AG09309 (cell line): ENCODE data around the gene SLC27A4.

ENCODE experiments used
- DNase-seq: peaks from one replicate; pipeline ENCODE4 v3.0.0-alpha.2; 2010; ENCODE audit warnings: low read depth
- H3K4me3 ChIP-seq: 2 replicates; pipeline ENCODE4 v1.5.1; 2011; ENCODE audit warnings: mild to moderate bottlenecking, low read depth, low read length, moderate library complexity; ENCODE audit not compliant: control insufficient read depth
- TF ChIP-seq, protein P1 (sequence below): IDR thresholded peaks from 2 replicates; pipeline ENCODE4 v1.5.1; 2011; ENCODE audit warnings: mild to moderate bottlenecking, low read depth, low read length, inconsistent platforms; ENCODE audit not compliant: insufficient read depth, control insufficient read depth; ENCODE audit errors: missing control alignments

SLC27A4 gene

DNA sequence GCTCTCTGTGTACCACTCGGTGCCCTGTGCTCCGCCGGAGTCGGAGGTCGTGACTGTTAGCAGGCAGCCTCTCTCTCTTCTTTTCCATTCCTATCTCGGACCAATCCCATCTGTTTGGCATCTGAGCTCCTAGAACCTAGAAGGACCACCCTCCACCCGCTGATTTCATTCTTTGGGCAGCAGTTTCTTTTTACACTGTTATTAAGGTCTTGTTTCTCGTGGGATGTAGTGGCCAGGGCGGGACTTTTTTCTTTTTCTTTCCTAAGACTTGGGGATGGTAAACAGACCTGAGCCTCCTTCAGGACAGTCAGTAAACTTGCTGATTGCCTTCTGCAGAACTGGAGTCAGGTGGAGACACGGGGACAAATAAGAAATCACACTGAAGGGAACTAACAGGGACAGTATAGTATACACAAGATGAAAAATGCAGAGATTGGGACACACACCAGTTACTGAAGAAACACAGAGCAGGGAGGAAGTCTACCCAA, 31.3 kb downstream of the SLC27A4 start:
- DNase-seq = no peak
- TF ChIP-seq, protein P1, sequence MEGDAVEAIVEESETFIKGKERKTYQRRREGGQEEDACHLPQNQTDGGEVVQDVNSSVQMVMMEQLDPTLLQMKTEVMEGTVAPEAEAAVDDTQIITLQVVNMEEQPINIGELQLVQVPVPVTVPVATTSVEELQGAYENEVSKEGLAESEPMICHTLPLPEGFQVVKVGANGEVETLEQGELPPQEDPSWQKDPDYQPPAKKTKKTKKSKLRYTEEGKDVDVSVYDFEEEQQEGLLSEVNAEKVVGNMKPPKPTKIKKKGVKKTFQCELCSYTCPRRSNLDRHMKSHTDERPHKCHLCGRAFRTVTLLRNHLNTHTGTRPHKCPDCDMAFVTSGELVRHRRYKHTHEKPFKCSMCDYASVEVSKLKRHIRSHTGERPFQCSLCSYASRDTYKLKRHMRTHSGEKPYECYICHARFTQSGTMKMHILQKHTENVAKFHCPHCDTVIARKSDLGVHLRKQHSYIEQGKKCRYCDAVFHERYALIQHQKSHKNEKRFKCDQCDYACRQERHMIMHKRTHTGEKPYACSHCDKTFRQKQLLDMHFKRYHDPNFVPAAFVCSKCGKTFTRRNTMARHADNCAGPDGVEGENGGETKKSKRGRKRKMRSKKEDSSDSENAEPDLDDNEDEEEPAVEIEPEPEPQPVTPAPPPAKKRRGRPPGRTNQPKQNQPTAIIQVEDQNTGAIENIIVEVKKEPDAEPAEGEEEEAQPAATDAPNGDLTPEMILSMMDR = no peak
- peak overlapping the region; percentile 88 for H3K4me3 ChIP-seq

DNA sequence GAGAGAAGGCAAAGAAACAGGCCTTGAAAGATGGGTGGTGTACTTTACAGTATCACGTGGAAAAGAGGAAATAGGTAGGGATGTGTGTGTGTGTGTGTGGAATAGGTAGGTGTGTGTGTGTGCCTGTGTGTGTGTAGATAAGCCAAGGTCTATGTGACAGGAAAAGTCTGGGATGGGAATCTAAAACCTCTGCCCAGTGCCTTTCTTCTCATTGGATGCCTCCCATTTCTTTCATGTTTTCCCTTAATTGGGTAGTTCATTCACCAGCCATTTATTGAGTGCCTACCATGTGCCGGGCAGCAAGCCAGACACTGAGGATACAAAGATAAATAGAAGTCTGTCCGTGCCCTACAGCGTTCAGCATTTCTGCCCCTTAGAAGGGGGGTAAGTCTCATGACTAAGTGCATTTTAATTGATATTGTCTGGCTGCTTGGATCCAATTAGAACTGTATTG, 31.9 kb downstream of the SLC27A4 start:
- peak; percentile 10 for DNase-seq
- peak overlapping the region; percentile 88 for H3K4me3 ChIP-seq
- TF ChIP-seq, protein P1 = no peak

DNA sequence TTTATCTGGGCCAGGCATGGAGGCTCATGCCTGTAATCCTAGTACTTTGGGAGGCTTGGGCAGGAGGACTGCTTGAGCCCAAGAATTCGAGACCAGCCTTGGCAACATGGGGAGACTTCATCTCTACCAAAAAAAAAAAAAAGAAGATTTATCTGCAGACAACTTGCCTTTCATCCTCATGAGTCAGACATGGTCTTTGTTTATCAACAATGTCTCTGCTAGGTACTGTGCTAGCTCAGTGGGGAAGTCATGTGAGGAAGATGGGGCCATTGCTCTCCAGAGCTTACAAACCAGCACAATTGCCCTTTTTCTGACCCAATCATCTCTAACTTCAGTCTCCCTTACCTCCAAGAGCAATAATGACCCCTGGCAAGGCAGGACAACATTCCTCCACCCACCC, 32.5 kb downstream of the SLC27A4 start:
- no peak for DNase-seq
- no peak overlapping the region for H3K4me3 ChIP-seq
- TF ChIP-seq, protein P1 = no peak

DNA sequence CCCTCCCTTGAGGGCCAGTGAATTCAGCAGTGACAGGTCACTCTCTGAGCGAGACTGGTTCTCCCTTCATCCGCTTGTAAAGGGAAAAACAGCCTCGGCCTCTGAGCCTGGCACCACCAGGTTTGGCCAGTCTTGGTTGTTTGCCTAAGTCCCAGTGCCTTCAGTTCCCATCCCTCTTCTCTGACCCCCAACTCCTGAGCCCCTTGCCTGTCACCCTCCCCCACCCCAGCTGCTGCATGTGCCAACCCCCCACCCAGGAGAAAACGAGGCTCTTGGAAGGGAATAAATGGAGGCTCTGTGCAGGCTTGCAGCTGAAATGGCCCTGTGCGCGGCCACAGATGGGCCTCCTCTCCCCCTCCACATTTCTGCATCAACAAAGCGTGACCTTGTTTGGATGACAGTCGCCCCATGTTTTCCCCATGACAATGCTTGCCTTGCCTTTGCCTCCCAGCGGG, 33.9 kb downstream of the SLC27A4 start:
- H3K4me3 ChIP-seq = no peak overlapping the region
- TF ChIP-seq, protein P1 = no peak
- DNase-seq = no peak

DNA sequence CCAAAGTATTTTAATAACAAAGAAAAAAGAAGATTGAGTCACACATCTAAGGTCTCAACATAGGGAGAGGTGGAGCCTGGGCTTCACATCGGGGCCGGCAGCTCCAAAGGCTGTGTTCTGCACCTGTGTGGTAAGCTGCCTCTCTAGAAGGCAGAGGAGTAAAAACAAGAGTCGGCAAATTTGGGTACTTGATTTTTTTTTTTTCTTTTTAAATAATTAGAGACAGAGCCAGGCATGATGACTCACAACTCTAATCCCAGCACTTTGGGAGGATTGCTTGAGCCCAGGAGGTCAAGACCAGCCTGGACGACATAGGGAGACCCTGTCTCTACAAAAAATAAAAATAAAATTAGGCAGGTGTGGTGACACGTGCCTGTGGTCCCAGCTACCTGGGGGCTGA, 35.5 kb downstream of the SLC27A4 start:
- TF ChIP-seq, protein P1 = no peak
- DNase-seq = no peak
- H3K4me3 ChIP-seq = no peak overlapping the region

DNA sequence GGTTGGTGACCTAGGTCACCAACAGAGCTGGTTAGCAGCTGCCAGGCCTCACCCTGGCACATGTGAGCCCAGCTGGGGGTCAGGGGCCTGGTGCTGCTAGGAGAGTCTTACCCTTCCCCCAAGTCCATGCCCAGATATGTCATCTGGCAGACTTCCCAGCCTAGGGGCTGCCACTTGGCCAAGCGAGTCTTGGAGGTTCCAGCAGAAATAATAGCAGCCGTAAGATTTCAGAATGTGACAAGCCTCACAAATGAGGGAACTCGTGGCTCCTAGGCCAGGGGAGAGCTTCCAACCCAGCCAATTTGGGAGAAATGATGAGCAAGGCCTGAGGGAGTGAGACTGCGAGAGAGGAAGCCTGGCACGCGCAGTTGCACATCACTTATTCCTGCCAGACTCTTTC, 41.9 kb downstream of the SLC27A4 start:
- H3K4me3 ChIP-seq = no peak overlapping the region
- TF ChIP-seq, protein P1 = no peak
- DNase-seq = no peak
